ENCODE results near the gene LRRC38.
A peak's percentile ranks its signal among the peaks of the same experiment; 100 is the strongest.
"Not testable (repeated sequence)": the region's sequence is repeated elsewhere in the genome, so short reads cannot be mapped to it uniquely, and the experiment has no call there.

The LRRC38 gene

GRCh38 chr1:13513895-13514546 is at the start of gene LRRC38:
TSS of gene LRRC38 (minus strand) at chr1:13514003. CDS start at chr1:13513593, 410 bp downstream.
- peak in 1 of 3 experiments; percentile 23 for DNase-seq

DNA sequence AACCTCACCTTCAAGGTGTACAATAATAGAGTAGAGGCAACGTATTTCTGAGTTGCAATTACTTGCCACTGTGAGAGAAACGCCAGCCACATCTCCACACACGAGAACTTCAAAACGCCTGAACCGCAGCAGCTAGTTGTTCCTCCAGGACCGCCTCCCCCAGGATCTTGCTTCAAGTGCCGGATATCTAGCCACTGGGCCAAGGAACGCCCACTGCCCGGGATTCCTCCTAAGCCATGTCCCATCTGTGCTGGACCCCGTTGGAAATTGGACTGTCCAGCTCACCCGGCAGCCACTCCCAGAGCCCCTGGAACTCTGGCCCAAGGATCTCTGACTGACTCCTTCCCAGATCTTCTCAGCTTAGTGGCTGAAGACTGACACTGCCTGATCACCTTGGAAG is 49.2 kb upstream of the LRRC38 start:
- DNase-seq = not testable (repeated sequence)

DNA sequence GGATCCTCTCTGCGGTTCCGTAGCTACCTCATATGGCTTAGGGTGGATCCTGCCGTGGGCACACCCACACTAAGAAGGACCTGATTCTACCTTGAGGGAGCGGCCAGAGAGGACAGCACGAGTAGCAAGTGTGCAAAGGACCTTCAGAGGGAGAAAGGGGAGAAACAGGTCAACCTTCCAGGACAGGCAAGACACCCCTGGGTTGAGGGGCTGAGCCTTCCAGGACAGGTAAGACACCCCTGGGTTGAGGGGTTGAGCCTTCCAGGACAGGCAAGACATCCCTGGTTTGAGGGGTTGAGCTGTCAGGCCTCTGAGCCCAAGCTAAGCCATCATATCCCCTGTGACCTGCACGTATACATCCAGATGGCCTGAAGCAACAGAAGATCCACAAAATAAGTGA is 46.7 kb upstream of the LRRC38 start:
- no peak for DNase-seq

GRCh38 chr1:13556224-13556764 is 42.5 kb upstream of the LRRC38 start:
- DNase-seq = peak in 1 of 3 experiments; percentile 7

DNA sequence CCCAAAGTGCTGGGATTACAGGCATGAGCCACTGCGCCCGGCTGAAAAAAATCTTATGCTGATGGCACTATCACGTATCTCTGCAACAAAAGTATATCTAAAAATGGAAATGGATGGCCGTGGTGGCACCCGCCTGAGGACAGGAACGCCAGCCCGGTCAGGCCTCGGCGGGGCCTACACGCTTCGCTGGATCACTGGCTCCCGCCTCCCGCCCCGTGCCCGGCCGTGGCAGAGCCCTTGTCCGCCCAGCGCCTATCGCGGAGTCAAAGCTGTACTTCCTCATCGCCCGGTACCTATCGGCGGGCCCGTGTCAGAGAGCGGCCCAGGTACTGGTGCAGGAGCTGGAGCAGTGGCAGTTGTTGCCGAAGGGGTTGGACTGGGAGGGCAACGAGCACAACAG is 41.0 kb upstream of the LRRC38 start:
- no peak for DNase-seq

- no peak for DNase-seq
Observed at GRCh38 chr1:13550663-13551062, 36.9 kb upstream of the LRRC38 start.

DNA sequence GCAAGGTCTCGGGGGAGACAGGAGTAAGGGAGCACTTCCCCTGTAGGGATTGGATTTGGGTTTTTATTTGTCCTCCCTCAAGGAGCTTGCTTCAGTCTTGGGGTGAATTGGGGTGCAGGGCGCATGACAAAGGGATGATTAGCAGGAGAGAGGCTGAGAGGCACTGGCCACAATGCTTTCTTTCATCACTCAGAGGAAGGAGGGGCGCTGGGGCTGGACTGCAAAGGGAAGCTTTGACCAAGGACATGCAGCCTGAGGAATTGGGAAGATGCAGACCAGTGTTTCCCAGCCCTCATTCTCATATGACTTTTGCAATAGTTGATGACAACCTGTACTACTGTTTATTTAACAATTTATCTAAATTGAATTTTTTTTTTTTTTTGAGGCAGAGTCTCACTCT is 35.7 kb upstream of the LRRC38 start:
- DNase-seq = no peak

DNA sequence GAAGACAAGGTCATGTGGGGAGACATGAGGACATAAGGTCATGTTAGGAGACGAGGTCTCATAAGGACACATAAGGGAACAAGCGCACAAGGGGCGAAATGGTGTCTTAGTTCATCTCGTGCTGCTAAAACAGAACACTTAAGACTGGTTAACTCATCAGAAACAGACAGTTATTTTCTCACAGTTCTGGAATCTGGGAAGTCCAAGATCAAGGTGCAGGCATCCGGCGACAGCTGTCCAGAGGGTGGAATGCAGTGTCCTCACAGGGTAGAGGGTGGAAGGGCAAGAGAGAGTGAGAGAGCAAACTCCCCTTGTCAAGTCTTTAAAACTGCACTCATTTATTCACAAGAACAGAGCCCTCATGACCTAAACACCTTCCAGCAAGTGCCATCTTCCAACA is 35.2 kb upstream of the LRRC38 start:
- DNase-seq = no peak

DNA sequence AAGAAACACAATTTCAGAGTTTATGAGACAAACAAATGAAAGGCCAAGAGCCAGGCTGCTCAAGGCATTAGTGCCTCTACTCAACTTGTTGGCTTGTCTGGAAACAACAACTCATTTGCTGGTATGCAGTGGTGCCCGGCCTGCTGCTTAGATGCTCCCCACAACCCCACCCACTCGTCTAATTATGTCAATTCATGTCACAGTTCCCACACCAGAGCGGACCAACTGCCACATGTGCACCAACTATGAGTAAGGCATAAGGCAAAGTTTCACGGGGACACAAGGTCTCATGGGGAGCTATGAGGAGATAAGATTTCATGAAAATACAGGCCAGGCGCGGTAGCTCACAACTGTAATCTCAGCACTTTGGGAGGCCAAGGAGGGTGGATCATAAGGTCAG is 34.5 kb upstream of the LRRC38 start:
- no peak for DNase-seq

- no peak for DNase-seq
Observed at GRCh38 chr1:13546791-13547190, 33.0 kb upstream of the LRRC38 start.

DNA sequence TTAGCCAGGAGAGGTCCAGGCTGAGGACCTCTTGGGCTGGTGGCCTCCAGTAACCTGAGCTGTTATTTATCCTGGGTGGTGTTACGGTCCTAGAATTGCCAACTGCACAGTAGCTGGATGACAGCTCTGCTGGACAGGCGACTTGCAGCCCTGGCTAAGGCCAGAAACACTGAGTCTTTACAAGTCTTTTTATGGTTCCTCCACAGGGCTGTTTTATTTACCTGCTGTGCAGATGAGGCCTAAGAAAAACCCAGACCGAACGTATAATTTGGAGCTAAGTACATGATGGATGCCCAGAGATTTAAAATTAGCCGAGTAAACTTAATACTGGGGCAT is 30.4 kb upstream of the LRRC38 start:
- no peak for DNase-seq

GRCh38 chr1:13543451-13544220 is 29.8 kb upstream of the LRRC38 start:
- peak in 2 of 3 experiments; percentile 5 to 6 for DNase-seq

DNA sequence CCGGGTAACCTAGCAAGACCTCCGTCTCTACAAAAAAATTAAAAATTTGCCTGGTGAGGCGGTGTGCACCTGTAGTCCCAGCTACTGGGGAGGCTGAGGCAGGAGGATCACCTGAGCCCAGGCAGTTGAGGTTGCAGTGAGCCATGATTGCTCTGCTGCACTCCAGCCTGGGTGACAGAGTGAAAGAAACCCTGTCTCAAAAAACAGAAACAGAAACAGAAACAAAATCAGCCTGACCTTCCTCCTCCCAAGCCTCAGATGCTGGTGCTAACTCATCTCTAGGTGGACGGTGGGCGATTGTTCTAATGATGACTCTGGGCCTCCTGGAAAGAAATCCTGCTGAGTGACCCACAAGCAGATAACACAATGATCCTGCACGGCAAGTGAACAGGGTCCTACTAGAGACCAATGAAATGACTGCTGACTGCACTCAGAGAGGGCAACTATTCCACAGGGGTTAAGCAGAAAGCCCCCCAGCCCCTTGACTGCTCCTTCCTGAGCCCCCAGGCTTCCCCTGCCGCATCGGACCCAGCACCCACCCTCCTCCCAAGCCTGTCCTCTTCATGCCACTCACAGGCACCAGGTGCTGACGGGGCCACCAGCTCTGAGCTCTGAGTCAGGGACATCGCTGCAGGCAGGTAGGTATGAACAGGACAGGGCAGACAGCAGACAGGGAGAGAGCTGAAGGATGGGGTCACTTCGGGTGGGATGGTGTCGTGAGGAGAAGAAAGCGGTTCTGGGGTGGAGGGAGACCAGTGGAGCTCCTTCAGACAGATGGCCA is 27.8 kb upstream of the LRRC38 start:
- no peak for DNase-seq

DNA sequence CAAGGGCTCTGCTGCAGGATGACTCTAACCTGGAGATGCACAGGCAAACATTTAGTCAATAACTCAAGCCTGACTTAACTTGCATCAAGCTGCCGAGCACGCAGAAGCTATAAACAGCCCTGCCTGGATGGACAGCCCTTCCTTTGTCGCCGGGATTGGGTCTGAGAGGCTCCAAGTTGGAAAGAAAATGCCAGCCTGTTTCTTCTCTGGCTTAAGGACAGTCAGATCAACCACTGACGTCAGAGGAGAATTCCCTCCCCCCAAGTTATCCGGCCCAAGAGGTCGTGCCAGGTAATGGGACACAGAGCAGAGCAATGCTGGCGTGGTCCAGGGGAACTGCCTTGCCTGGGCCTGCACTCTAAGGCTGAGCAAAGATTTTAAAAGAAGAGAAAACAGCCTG is 27.1 kb upstream of the LRRC38 start:
- DNase-seq = no peak

GRCh38 chr1:13539683-13540082 is 25.9 kb upstream of the LRRC38 start:
- DNase-seq = no peak

GRCh38 chr1:13538832-13539231 is 25.0 kb upstream of the LRRC38 start:
- no peak for DNase-seq

DNA sequence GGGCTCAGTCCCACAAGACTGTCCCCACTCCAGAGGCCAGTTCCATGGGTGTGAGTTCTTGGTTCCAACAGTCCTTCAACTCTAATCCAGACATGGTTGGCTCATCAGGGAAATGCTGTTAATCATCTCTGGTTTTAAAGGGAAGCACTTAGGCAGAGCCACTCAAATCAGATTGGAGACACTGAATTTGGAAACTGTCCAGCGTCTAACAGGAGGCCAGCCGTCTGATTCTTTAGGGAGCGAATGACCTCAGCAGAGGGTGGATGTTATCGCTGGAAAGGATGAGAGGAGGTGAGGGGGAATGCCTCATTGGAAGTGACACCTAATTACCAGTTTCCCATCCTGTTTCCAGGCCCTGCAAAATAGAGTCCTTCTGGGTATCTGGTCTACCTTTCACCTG is 22.8 kb upstream of the LRRC38 start:
- no peak for DNase-seq

DNA sequence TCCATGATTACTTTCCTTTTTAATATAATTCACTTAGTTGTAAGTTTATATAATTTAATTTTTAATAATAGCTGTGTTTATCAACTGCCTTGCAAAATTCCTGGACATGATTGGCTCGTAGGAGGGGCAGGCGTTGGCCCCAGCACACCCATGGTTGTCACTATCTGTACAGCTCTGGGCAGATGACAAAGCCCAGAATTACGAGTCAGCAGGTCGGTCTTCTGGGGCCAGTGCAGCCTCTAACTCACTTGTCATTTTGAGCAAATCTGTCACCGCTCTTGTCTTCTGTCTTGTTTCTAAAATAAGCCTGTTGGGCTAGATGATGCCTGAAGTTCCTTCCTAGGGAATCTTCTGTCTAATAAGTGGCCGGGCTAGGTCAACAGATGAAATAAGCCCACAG is 21.4 kb upstream of the LRRC38 start:
- no peak for DNase-seq

- DNase-seq = no peak
Observed at GRCh38 chr1:13528320-13528719, 14.5 kb upstream of the LRRC38 start.

GRCh38 chr1:13523780-13524477 is 10.1 kb upstream of the LRRC38 start:
- no peak for DNase-seq

DNA sequence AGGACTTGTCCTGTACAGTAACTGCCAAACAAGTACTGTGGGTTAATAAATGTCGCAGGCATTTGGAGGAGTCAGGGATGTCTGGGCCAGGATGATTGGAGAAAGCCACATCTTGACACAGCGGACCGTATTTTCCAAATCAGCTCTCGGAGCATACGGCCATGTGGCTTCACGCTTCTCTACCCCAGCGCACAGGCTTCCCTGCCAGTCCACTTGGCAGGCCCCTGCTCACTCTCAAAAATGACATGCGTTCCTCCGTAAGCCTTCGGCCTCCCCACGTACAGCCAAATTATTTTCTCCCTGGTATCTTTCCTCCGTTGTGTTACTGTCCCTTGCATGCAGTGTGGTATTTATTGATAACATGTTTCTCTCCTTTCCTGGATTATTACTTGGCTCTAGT is 7.2 kb upstream of the LRRC38 start:
- no peak for DNase-seq

DNA sequence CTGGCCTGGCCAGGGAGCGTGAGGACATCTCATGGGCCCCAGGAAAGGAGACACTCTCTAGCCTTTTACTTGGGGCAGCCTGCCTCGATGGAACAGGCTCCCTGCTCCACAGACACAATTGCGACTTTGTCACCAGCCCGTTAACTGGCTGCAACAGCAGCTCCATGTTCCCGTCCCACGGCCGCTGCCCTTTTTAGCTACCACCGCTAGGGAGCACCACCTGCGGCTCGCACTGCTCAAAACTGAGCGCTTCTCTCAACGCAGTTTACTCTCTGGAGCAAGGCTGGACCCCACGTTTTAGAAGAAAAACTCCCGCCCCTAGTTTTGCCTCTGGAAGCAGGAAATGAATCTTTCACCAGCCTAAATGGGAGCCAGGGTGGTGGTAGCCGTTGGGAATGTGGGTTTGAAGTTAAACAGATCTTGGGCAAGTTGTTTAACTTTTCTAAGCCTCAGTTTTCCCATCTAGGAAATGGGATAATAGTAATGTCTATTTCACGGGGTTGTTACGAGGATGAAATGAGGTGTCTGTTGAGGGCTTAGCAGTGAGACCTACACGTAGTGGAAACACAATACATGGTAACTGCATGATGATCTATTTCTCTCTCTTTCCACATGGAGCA is 3.5 kb upstream of the LRRC38 start:
- no peak for DNase-seq

DNA sequence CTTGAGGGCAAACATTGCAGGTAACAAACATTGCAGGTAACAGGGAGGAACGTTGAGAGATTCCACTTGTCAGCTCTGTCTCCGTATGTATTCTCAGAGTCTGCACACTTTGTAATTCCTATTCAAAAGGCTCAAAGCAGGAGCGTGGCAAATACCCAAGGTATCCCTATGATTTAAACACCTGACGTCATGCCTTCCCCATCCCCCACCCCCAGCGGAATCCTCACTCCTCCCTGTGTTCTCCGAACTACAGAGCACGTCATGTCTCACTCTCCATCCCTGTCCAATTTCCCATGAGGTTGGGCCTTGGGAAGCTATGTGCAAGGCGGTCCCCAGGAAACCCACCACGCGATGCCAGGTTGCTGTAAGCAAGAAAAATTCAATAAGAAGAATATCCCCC is 2.8 kb upstream of the LRRC38 start:
- no peak for DNase-seq
